ENCODE measurements around the gene SYT9. TPM values are rescaled to one million over a fixed set of nuclear protein-coding genes. Genes with fewer than 3 reads are reported as not detected.

The SYT9 gene
- total and polyA plus RNA-seq, 2 of the 8 experiments (the other 6 are each of a cell fraction or from before 2014, with no cell fraction given), result 1.5 to 2.9 TPM

GRCh38 chr11:7219491-7219890 lies 32.2 kb upstream of the SYT9 start (continued):
- TF ChIP-seq CHD7 (IDR thresholded peaks at IDR 0.05; ENCODE audit: insufficient replicate concordance, low read length) (no peak), ASH2L (IDR thresholded peaks at IDR 0.05; ENCODE audit: low read length) (no peak), RXRA (IDR thresholded peaks at IDR 0.05; ENCODE audit: insufficient read depth, low read depth, low read length) (no peak)

Measured in H1 (cell line).